ENCODE results near the gene CDKN1C.
A peak's percentile ranks its signal among the peaks of the same experiment; 100 is the strongest.

The CDKN1C gene

GRCh38 chr11:2904153-2905052 lies 18.8 kb upstream of the CDKN1C start:
- DNase-seq: no peak

DNA sequence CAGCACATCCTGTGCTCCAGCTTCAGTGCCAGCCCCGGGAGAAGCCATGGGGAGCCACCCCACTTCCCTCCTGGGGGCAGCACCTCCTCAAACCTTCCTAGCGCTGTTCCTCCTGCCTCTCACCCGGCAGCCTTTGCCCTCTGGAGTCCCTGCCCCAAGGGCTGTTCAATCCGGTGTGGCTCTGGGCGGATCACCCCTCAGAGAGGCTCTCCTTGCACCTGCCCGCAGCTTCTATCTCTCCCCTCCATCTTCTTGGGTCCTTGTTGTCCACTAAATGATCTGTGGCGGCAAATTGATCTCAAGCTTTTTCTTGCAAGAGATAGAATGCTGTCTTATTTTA lies 18.1 kb upstream of the CDKN1C start:
- DNase-seq: no peak

DNA sequence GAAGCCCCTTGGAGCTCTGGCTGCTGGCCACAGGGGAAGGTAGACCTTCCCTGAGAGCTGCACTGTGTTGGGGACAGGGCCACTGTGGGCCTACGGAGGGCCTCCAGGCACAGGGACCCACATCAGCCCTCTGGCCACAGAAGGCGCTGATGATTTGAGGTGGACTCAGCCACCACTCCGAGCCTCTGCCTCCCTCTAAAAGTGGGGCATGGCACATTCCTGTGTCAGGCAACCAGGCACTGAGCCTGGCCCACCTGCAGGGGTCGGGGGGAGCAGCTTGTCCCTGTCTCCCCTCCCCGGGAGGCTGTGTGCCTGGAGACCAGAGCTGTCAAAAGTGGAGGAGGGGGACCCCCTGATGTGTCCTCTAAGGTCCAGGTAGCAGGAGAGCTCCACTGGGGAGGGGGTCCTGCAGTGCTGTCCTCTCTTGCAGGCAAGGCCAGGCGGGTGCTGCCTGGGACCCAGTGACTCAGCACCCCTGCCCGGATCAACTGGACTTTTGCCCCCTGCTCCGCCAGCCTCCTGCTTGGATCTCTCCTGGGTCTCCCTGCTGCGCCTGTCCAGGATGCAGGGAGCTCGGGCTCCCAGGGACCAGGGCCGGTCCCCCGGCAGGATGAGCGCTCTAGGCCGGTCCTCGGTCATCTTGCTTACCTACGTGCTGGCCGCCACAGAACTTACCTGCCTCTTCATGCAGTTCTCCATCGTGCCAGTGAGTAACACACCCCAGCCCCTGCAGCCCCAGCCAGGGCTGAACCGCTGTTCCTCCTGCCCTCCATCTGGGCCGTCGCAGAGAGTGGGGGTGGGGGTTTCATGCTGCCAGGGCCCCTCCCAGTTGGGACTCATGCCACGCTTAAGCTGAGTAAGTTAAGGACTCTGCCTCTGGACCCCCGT lies 17.5 kb upstream of the CDKN1C start:
- no peak for DNase-seq

- DNase-seq: peak; percentile 94
These were observed 16.5 kb upstream of the CDKN1C start for GRCh38 chr11:2901854-2902783.

- DNase-seq: no peak
These were observed 15.7 kb upstream of the CDKN1C start for GRCh38 chr11:2901196-2901796.

GRCh38 chr11:2899080-2899783 lies 13.7 kb upstream of the CDKN1C start:
- no peak for DNase-seq

DNA sequence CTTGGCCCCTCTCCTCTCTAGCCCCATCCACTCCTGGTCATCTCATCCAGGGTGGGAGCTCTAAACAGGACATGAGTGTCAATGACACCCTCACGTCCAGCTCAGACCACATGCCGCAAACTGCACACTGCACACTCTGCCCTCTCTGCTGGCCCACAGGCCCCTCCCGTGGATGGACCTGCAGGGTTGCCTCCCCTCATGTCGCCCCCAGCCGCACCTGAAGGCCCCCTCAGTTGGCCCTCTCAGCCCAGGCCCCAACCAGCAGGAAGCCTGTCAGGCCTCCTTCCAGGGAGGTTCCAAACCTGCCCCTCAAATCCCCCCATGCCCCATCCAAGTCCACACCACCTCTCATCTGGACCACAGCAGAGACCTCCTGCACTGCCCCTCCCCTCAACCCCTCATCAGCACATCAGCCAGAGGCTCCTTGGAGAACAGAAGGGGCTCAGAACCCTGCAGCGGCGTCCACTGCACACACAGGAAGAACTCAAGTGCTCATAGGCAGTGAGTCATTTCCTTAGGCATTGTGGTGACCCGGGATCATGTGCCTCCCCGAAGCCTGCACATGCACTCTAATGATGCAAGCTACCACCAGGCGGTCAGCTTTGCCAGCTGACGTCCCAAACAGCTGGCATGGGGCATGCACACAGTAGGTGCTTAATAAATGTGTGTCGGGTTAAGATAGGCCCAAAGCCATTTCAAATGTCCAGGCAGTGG lies 12.9 kb upstream of the CDKN1C start:
- peak; percentile 79 for DNase-seq

GRCh38 chr11:2897048-2897447 lies 11.5 kb upstream of the CDKN1C start:
- no peak for DNase-seq

DNA sequence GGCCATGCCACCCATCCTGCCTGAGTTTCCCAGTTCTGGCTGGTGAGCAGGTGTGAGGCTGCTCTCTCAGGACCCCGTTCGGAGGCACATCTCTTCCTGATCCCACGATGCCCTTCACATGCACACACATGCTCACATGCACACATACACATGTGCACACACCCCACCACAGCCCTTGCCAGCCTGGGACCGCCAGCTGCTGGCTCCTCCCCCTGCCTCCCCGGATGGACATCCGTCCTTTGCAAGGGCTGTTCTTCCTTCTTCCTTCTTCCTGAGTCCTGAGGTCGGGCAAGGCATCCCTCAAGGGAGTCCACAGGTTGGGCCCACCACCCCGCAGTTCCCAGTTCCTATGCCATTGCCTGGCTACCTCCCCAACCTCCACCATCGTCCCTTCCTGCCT lies 10.5 kb upstream of the CDKN1C start:
- DNase-seq: no peak

DNA sequence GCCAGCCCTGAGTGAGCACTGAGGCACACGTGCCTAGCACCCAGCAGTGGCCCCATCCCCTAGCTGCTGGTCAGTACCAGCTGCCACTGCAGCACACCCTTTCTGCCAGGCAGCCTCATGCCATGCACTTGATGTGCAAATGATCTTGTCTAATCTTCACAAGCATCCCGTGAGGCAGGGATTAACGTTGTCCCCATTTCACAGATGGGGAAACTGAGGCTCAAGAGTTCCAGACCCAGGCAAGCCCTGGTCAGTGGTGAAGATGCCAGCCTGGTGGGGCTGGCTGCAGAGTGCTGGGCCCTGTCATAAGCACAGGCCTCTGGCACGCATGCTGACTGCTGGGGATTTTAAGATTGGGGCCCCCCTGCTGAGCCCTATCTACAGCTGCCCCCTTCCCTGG lies 8.4 kb upstream of the CDKN1C start:
- DNase-seq: no peak

- DNase-seq: no peak
These were observed 7.5 kb upstream of the CDKN1C start for GRCh38 chr11:2892967-2893528.

DNA sequence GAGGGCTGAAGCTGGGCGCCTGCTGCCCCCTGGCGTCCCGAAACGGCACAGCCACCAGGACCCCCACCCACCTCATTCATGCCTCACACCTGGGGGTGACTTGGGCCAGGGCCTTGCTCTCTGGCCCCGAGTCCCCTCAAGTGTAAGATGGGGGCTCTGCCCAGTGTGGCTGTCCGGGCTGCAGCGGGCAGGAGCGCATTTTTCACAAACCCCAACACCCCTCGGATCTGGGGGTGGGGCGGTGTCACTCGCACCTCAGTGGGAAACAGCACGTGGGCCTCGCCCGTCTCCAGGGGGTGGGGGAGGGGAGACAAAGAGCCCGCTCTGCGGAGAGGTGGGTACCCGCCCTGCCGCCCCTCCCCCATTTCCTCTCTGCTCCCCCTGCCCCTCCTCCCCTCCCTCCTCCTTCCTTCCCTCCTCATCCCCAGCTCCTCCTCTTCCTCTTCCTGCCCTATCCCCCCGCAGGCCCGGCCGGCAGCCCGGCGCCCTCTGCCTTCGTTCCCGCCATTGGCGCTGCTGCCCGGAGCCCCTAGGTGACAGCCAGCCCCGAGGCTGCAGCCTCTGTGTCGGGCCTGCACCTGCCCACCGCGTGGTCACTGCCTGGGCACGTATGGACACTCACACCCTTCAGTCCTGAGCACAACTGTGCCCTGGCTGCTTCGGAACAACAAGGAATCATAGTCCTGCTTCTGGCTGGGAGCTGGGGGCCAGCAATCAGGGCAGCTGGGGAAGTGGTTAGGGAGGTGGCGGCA lies 6.8 kb upstream of the CDKN1C start:
- DNase-seq: peak; percentile 89

DNA sequence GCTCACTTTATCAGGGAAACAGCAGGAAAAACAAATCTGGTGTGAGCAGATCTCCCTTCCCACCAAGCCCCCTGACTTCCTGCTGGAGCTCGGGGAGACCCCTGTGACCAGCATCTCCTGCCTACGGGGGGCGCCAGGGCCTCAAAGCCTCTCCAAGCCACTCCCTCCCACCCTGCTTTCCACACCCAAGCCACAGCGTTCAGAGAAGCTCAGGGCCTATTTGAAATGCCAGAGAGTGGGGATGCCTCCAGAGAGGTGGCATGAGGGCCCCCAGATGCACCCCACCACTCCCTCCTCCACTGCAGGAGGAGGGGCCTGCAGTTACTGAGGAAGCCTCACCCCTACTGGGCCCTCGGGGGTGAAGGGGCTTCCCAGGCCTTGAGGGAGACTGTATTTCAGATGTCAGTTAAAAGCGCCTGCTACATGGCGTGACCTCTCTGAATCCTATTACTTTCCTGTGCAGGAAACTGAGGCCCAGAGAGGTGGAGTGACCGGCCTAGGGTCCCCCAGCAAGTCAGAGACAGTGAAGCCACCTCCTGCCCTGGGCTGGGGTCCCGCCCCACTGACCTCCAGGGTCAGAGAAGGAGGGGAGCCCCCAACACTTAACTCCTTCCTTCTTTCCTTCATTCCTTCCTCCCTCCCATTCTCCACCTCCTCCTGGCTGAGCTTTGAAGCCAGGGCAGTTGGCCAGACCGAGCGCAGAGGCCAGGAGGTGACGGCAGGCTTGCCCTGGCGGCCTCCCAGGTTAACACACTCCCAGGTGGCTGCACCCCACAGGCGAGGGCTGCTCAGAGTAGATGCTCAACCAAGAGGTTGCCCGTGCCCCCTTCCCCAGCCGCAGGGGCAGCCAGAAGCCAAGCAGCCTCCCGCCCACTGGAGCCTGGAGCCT lies 6.0 kb upstream of the CDKN1C start:
- DNase-seq: no peak

- DNase-seq: no peak
These were observed 5.1 kb upstream of the CDKN1C start for GRCh38 chr11:2890466-2891294.

DNA sequence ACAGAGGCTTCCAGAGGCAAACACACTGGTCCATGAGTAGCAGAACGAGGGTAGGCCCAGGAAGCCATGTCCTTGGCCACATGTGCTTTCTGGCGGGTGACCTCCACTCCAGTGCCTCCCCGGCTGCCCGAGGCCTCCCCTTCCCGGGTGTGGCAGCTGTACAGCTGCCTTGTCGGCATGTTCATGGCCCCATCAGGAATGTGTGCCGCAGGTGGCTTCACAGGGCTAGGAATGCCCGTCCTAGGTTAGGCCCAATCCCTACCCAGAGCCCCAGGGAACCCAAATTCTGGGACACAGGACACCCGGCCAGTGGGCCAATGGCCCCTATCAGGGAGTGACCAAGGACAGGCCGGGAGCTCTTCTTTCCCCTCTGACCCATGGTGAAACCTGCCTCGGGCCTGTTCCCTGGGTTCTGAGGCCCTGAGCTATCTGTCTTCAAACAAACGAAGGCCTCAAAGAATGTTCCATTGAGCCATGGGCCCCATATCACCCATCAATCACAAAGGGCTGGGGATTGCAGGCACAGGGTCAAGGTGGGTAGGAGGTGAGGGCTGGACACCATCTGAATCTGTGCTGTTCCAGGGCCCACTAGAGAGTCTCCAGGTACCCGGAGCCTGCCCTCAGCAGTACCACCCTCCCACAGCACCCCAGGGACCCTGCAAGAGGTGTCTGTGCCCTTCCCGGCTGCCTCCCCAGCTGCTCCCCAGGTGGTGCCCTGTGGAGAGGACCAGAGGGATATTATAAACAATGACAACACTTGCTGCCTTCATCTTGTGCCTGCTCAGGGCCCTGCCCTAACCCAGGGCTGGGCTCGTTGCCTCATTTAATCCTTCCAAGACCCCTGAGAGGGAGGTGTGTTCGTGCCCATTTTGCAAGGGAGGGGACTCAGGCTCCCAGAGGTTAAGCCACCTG lies 4.0 kb upstream of the CDKN1C start:
- DNase-seq: no peak

- DNase-seq: peak; percentile 97
These were observed 2.8 kb upstream of the CDKN1C start for GRCh38 chr11:2888266-2888968.

Data from activated CD8-positive, alpha-beta memory T cell treated with anti-CD3 and anti-CD28 coated beads for 24 hours (primary cell).